HepG2 (cell line): ENCODE measurements around the gene STRADA. TPM values are rescaled to one million over a fixed set of nuclear protein-coding genes. Genes with fewer than 3 reads are reported as not detected.

Experiments
- ATAC-seq: fragments of 200-7000 bp; cut with Tn5 transposase; 3 replicates; pipeline ENCODE4 v1.9.1; 2020; ENCODE audit warnings: mild to moderate bottlenecking, moderate library complexity
- BruUV-seq: library from RNA; stranded (reverse); fragments of 400-500 nt; replicated peaks from 2 replicates; lab custom pipeline; 2021; lab: Mats Ljungman, UMichigan
- CTCF ChIA-PET: fragments of 300-600 bp; formaldehyde crosslinking; extraction: SDS; loops from one replicate; lab custom pipeline; 2021; ENCODE audit warnings: low total read pairs, inconsistent platforms, low intra/inter-chr PET ratio; lab: Yijun Ruan, JAX
- POLR2A ChIA-PET: fragments of 350-600 bp; sonication (Branson Sonifier 250); formaldehyde crosslinking; loops from one replicate; lab custom pipeline; 2020; ENCODE audit warnings: antibody characterized with exemption, inconsistent platforms; lab: Yijun Ruan, JAX
- DNase-seq: peaks from one replicate; pipeline ENCODE4 v3.0.0-alpha.2; 2015; ENCODE audit warnings: low spot score
- FAIRE-seq: peaks from 3 replicates; lab custom pipeline; 2011; peaks lifted over from hg19 to GRCh38; lab: Jason Lieb, UNC
- H2AFZ ChIP-seq: one replicate; pipeline ENCODE4 v1.6.1; 2011; ENCODE audit warnings: low read length, inconsistent platforms
- H3K27ac ChIP-seq: fragments of 300-600 bp; 3 replicates; pipeline ENCODE4 v1.8.0; 2011; ENCODE audit warnings: mixed run types, mild to moderate bottlenecking, mixed read lengths, low read length, inconsistent platforms; ENCODE audit not compliant: insufficient read depth; ENCODE audit errors: extremely low read length
- H3K27me3 ChIP-seq, 2 experiments: fragments of 200-600 bp in 1 of 2; 2 replicates in 1 of 2; 3 replicates in 1 of 2; pipeline versions ENCODE4 v1.6.0 to v1.8.0; 2011; ENCODE audit warnings: low read length in 2 of 2, mild to moderate bottlenecking in 2 of 2, moderate library complexity in 2 of 2, inconsistent platforms in 1 of 2; ENCODE audit not compliant: insufficient read depth in 2 of 2, control insufficient read depth in 1 of 2
- H3K36me3 ChIP-seq, 2 experiments: fragments of 200-600 bp in 1 of 2; replicated peaks in 1 of 2; 2 replicates in 1 of 2; 3 replicates in 1 of 2; pipeline versions ENCODE4 v1.5.1 to v1.8.0; 2011; ENCODE audit warnings: low read length in 2 of 2, inconsistent platforms in 1 of 2; ENCODE audit not compliant: insufficient read depth in 2 of 2, control insufficient read depth in 1 of 2
- H3K4me1 ChIP-seq: 2 replicates; pipeline ENCODE4 v1.5.1; 2012; ENCODE audit warnings: low read length, inconsistent platforms; ENCODE audit not compliant: insufficient read depth
- H3K4me2 ChIP-seq: 2 replicates; pipeline ENCODE4 v1.6.0; 2011; ENCODE audit warnings: low read depth, low read length, inconsistent platforms
- H3K4me3 ChIP-seq, 3 experiments: fragments of 200-600 bp in 1 of 3; sonication (generic), shearing (Covaris generic) in 1 of 3; replicated peaks in 1 of 3; 2 replicates each; pipeline ENCODE4 v1.5.1; 2011 to 2016; ENCODE audit warnings: low read length in 3 of 3, inconsistent platforms in 2 of 3, low read depth in 2 of 3, mild to moderate bottlenecking in 2 of 3, control low read depth in 1 of 3, mixed read lengths in 1 of 3; ENCODE audit not compliant: insufficient read depth in 1 of 3
- H3K79me2 ChIP-seq: one replicate; pipeline ENCODE4 v1.6.1; 2011; ENCODE audit warnings: low read length, inconsistent platforms; ENCODE audit not compliant: insufficient read depth
- H3K9ac ChIP-seq: 2 replicates; pipeline ENCODE4 v1.6.0; 2011; ENCODE audit warnings: mild to moderate bottlenecking, low read depth, low read length, inconsistent platforms; ENCODE audit not compliant: insufficient read depth
- H3K9me3 ChIP-seq: 2 replicates; pipeline ENCODE4 v1.5.1; 2012; ENCODE audit warnings: mild to moderate bottlenecking, low read length
- H4K20me1 ChIP-seq: 2 replicates; pipeline ENCODE4 v1.6.0; 2011; ENCODE audit warnings: inconsistent platforms, mild to moderate bottlenecking, low read length, moderate library complexity; ENCODE audit not compliant: insufficient read depth
- BATF2 ChIP-seq: sonication (generic); formaldehyde crosslinking; IDR thresholded peaks from 2 replicates; pipeline ENCODE4 v1.8.0; 2022; ENCODE audit warnings: mild to moderate bottlenecking, missing genetic modification reagents, moderate library complexity
- BRF2 ChIP-seq: sonication (generic); formaldehyde crosslinking; IDR thresholded peaks from 2 replicates; pipeline ENCODE4 v1.8.1; 2022; ENCODE audit warnings: mild to moderate bottlenecking, missing genetic modification reagents
- CSRNP2 ChIP-seq: sonication (generic); formaldehyde crosslinking; conservative IDR thresholded peaks from 2 replicates; pipeline ENCODE4 v1.8.0; 2022; ENCODE audit warnings: low read depth, missing genetic modification reagents
- FOXJ3 ChIP-seq: sonication (generic); formaldehyde crosslinking; IDR thresholded peaks from 2 replicates; pipeline ENCODE4 v1.4.0; 2020; ENCODE audit warnings: missing genetic modification reagents, mild to moderate bottlenecking, borderline replicate concordance
- GLI4 ChIP-seq: sonication (generic); formaldehyde crosslinking; IDR thresholded peaks from 2 replicates; pipeline ENCODE4 v1.5.1; 2020; ENCODE audit warnings: missing genetic modification reagents, mild to moderate bottlenecking, moderate library complexity, borderline replicate concordance
- RBM22 ChIP-seq: fragments of 200-400 bp; formaldehyde crosslinking; optimal IDR thresholded peaks from 2 replicates; pipeline ENCODE3; 2017; ENCODE audit warnings: mild to moderate bottlenecking, low read length, moderate library complexity
- TBX2 ChIP-seq: sonication (generic); formaldehyde crosslinking; IDR thresholded peaks from 2 replicates; pipeline ENCODE4 v1.5.0; 2020; ENCODE audit warnings: missing genetic modification reagents, mild to moderate bottlenecking, borderline replicate concordance
- TFDP1 ChIP-seq: IDR thresholded peaks from 2 replicates; pipeline ENCODE4 v1.6.1; 2016; ENCODE audit warnings: missing compliant biosample characterization, missing genetic modification reagents, borderline replicate concordance
- THAP7 ChIP-seq: sonication (generic); formaldehyde crosslinking; IDR thresholded peaks from 2 replicates; pipeline ENCODE4 v1.8.1; 2023; ENCODE audit warnings: mild to moderate bottlenecking, missing genetic modification reagents
- ZFP91 ChIP-seq: sonication (generic); formaldehyde crosslinking; IDR thresholded peaks from 2 replicates; pipeline ENCODE4 v1.9.0; 2022; ENCODE audit warnings: missing genetic modification reagents, mild to moderate bottlenecking, borderline replicate concordance
- ZNF12 ChIP-seq: sonication (generic); formaldehyde crosslinking; IDR thresholded peaks from 2 replicates; pipeline ENCODE4 v1.5.0; 2020; ENCODE audit warnings: missing genetic modification reagents
- ZNF503 ChIP-seq: sonication (generic); formaldehyde crosslinking; IDR thresholded peaks from 2 replicates; pipeline ENCODE4 v1.4.0; 2020; ENCODE audit warnings: missing genetic modification reagents
- WGBS: methylation state at CpG from one replicate; pipeline ENCODE4 v1.1.6; 2017; ENCODE audit warnings: low lambda C conversion rate; 5-methylcytosine and 5-hydroxymethylcytosine counted together
- in situ Hi-C: cut with HindIII; loops from 2 replicates; pipeline ENCODE4 v1.10.0; 2017; ENCODE audit warnings: low pct_unique_long_range_greater_than_20kb; ENCODE audit not compliant: extremely low pct_ligation_motif_present
- intact Hi-C: fragments of 100-400 bp; cut with micrococcal nuclease; formaldehyde crosslinking; loops from one replicate; pipeline ENCODE4 v1.10.0; 2022; ENCODE audit not compliant: unreplicated experiment
- polyA plus RNA-seq, 8 experiments: library from polyadenylated mRNA; depleted of rRNA in 3 of 8; stranded (reverse) in 7 of 8; unstranded in 1 of 8; fragments of >200 nt; fragmentation: Illumina TruSeq in 4 of 8; extraction: Trizol in 4 of 8; gene quantifications; 2 replicates each; pipeline versions ENCODE4 v1.2.1 to v1.2.3, GENCODE V29; 2011 to 2016; ENCODE audit warnings: low read depth in 4 of 8, missing spikeins in 1 of 8, mixed read lengths in 1 of 8; ENCODE audit not compliant: insufficient read depth in 1 of 8
- total RNA-seq, 5 experiments: library from RNA; depleted of rRNA; stranded (reverse); fragments of >200 nt; fragmentation: Illumina TruSeq; extraction: Trizol; gene quantifications; 2 replicates each; pipeline ENCODE4 v1.2.3, GENCODE V29; 2016; ENCODE audit warnings: low read depth in 1 of 5

Gene STRADA
- total and polyA plus RNA-seq, 2 of the 13 experiments (the other 11 are each of a cell fraction or from before 2014, with no cell fraction given) = 17.6 to 17.9 TPM

- POLR2A ChIA-PET = no interaction called here
- peaks cover 13 to 21% of the 10 kb centered on the region in 2 experiments for H3K36me3 ChIP-seq
- H3K4me1 ChIP-seq = peaks cover 18% of the 10 kb centered on the region
- DNase-seq (no peak), ATAC-seq (no peak), FAIRE-seq (no peak)
- no peaks in the 10 kb centered on the region for H3K79me2 ChIP-seq
- in situ Hi-C loops (loop anchor here (10.0 kb wide), 1 partner anchor 271 kb away; no protein-coding TSS in a partner anchor), intact Hi-C loops (loop anchor here (5.0 kb wide), 1 partner anchor 274 kb away; no protein-coding TSS in a partner anchor)
- H4K20me1 ChIP-seq = no peaks in the 10 kb centered on the region
- no peaks in the 10 kb centered on the region for H3K9me3 ChIP-seq
- CTCF ChIA-PET = interaction anchor here (1.3 kb wide), 1 partner anchor 271 kb away, joined by 9 read pairs; no protein-coding TSS in a partner anchor
- H2AFZ ChIP-seq = no peak overlapping the region
- 93% methylated on average over 6 of the region's 6 CpGs for WGBS
- BruUV-seq = no TSS peak
- no peak for TF ChIP-seq GLI4 (CRISPR knock-in tag)
- TF ChIP-seq CSRNP2 = no peak
- no peak for TF ChIP-seq ZNF503 (CRISPR knock-in tag)
- TF ChIP-seq ZNF12 (CRISPR knock-in tag) = no peak
- TF ChIP-seq ZFP91 (CRISPR knock-in tag) = no peak
- TF ChIP-seq TBX2 (CRISPR knock-in tag) = 0 out of 2 replicates have a peak, but pooled peaks have one; percentile 10
- no peak for TF ChIP-seq BATF2 (CRISPR knock-in tag)
- TF ChIP-seq BRF2 (CRISPR knock-in tag) = no peak
- no peak for TF ChIP-seq TFDP1
- TF ChIP-seq THAP7 (CRISPR knock-in tag) = no peak
- TF ChIP-seq FOXJ3 (CRISPR knock-in tag) = no peak
- TF ChIP-seq RBM22 = peak; percentile 76
- H3K4me3 ChIP-seq = no peak overlapping the region
- H3K27me3 ChIP-seq = no peaks in the 10 kb centered on the region
- H3K4me2 ChIP-seq = no peak overlapping the region
- no peak overlapping the region for H3K27ac ChIP-seq
- H3K9ac ChIP-seq = no peak overlapping the region
Measured at GRCh38 chr17:63695889-63696288, 45.7 kb downstream of the STRADA start.
